Measurements from ENCODE around the gene GIMD1. TPM values are rescaled to one million over a fixed set of nuclear protein-coding genes. Genes with fewer than 3 reads are reported as not detected.
"Not testable (repeated sequence)": the region's sequence is repeated elsewhere in the genome, so short reads cannot be mapped to it uniquely, and the experiment has no call there.

Gene GIMD1
- total RNA-seq (not detected), total RNA-seq (0 to 0.06 (median 0) reads per million in 172 experiments)
- not detected for polyA plus RNA-seq (2013, experiment 1 of 2)
- not detected for polyA plus RNA-seq (2013, experiment 2 of 2)

DNA sequence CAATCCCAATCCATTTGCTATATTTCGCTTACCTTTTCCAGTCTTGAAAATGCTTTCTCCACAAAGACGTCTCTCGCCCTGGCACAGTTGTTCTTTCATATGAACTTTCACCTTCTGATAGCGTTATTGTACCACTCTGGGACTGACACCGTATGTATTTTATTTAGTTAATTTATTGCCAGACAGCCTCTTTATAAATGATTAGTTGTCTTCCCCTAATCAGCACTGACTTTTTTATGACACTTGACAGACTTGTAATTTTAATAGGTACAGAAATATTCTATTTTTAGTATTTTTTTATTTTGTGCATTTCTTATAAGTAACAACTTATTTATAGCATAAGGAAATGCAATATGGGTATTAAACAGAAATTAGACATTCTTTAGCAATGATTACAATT lies at the start of gene GIMD1:
Gene GIMD1 (minus strand): TSS at position 101 of the 400 bp plus-strand sequence. CDS start 1,343 bp downstream, outside the sequence.
- Mint-ChIP-seq H3K36me3 (ENCODE audit: low read depth) (no peaks in the 10 kb centered on the region), H3K27ac (no peak within 1 kb of the TSS), H3K4me1 (ENCODE audit: low read depth) (no peaks in the 10 kb centered on the region), H3K9me3 (no peaks in the 10 kb centered on the region), H3K4me3 (no peak within 1 kb of the TSS), H3K27me3 (peaks cover 28% of the 10 kb centered on the region)
- intact Hi-C loops (cut with DNase I, micrococcal nuclease): no loop called here
- ChIA-PET POLR2A (no interaction called here), CTCF (interaction anchor here (1.1 kb wide), 1 partner anchor 27 kb away, joined by 3 read pairs; no protein-coding TSS in a partner anchor)
- Histone ChIP-seq H3K27me3 (ENCODE audit: control insufficient read depth in 1 of 2, insufficient read depth in 2 of 2, low read length in 2 of 2) (peaks cover 3 to 14% of the 10 kb centered on the region in 2 experiments), H3K4me1 (ENCODE audit: insufficient read depth, low read length) (no peaks in the 10 kb centered on the region), H3K9me3 (ENCODE audit: control insufficient read depth in 1 of 2, insufficient read depth in 1 of 2, low read length in 2 of 2) (no peaks in the 10 kb centered on the region), H3K4me3 (ENCODE audit: low read length) (no peak within 1 kb of the TSS), H3K36me3 (ENCODE audit: insufficient read depth, low read length) (no peaks in the 10 kb centered on the region), H3K27ac (ENCODE audit: low read depth in 1 of 2, low read length in 2 of 2) (no peak within 1 kb of the TSS)
- TF ChIP-seq CTCF (IDR thresholded peaks at IDR 0.05): no peak
- DNase-seq (no peak), ATAC-seq (ENCODE audit: poor library complexity) (no peak)

DNA sequence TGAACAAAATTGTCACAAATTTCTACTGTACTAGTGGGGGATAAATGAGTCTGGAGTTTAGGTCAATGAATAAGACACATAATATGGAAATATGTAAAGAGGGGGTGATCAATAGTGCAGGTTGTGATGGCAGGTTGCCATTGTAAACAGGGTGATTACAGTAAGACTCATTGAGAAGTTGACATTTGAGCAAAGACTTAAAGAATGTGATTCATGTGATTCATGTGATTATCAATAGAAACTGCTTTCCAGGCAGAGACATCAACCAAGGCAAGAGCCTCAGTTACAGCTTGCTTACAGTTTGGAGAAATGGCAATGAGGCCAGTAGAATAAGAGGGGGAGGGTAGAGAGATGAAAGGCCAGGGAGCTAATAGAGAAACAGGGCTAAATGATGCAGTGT lies 45.8 kb upstream of the GIMD1 start:
- Histone ChIP-seq H3K27ac (ENCODE audit: low read depth in 1 of 2, low read length in 2 of 2) (no peak overlapping the region), H3K9me3 (ENCODE audit: control insufficient read depth in 1 of 2, insufficient read depth in 1 of 2, low read length in 2 of 2) (no peaks in the 10 kb centered on the region), H3K4me3 (ENCODE audit: low read length) (no peak overlapping the region), H3K4me1 (ENCODE audit: insufficient read depth, low read length) (no peaks in the 10 kb centered on the region), H3K27me3 (ENCODE audit: control insufficient read depth in 1 of 2, insufficient read depth in 2 of 2, low read length in 2 of 2) (no peaks in the 10 kb centered on the region), H3K36me3 (ENCODE audit: insufficient read depth, low read length) (no peaks in the 10 kb centered on the region)
- ATAC-seq (ENCODE audit: poor library complexity) (no peak), DNase-seq (no peak)
- H3K36me3 Mint-ChIP-seq (ENCODE audit: low read depth): no peaks in the 10 kb centered on the region
- H3K9me3 Mint-ChIP-seq: no peaks in the 10 kb centered on the region
- intact Hi-C loops (cut with DNase I, micrococcal nuclease): no loop called here
- no peaks in the 10 kb centered on the region for H3K4me1 Mint-ChIP-seq (ENCODE audit: low read depth)
- no peak overlapping the region for H3K4me3 Mint-ChIP-seq
- no peak for TF ChIP-seq CTCF (IDR thresholded peaks at IDR 0.05)
- H3K27me3 Mint-ChIP-seq: peaks cover 21% of the 10 kb centered on the region
- H3K27ac Mint-ChIP-seq: no peak overlapping the region
- POLR2A ChIA-PET: no interaction called here
- CTCF ChIA-PET: no interaction called here

DNA sequence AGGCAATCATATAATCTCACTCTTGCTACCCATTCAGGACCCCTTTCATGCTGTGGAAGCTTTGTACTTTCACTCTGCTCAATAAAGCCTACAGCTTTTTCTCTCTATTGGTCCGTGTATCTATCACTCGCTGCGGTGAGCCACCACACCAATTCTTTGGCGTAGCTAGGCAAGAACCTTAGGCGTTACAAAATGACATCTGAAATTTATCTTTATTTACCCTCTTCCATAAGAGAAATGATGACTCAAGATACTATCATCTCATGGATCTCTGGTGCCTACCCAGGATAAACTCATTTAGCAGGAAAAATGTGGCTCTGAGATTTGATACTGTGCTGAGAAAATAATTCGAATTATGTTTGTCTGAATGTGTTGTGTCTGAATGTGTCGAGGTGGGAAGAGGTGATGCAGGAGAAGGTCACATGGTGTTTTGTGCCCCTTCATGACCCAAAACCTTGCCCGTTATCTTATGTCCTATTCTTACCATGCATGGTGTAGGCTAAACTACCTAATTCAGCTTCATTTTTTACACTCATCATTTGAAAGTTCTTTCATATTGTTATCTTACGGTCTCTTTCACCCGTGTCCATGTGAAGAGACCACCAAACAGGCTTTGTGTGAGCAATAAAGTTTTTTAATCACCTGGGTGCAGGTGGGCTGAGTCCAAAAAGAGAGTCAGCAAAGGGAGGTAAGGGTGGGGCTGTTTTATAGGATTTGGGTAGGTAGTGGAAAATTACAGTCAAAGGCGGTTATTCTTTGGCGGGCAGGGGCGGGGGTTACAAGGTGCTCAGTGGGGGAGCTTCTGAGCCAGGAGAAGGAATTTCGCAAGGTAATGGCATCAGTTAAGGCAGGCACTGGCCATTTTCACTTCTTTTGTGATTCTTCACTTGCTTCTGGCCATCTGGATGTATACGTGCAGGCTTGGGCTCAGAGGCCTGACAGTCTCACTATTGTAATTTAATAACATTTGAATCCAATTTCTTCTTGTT lies 41.6 kb upstream of the GIMD1 start:
- H3K36me3 Mint-ChIP-seq (ENCODE audit: low read depth): no peaks in the 10 kb centered on the region
- Histone ChIP-seq H3K27me3 (ENCODE audit: control insufficient read depth in 1 of 2, insufficient read depth in 2 of 2, low read length in 2 of 2) (no peaks in the 10 kb centered on the region), H3K9me3 (ENCODE audit: control insufficient read depth in 1 of 2, insufficient read depth in 1 of 2, low read length in 2 of 2) (no peaks in the 10 kb centered on the region), H3K36me3 (ENCODE audit: insufficient read depth, low read length) (no peaks in the 10 kb centered on the region), H3K4me1 (ENCODE audit: insufficient read depth, low read length) (no peaks in the 10 kb centered on the region), H3K27ac (ENCODE audit: low read depth in 1 of 2, low read length in 2 of 2) (no peak overlapping the region), H3K4me3 (ENCODE audit: low read length) (no peak overlapping the region)
- H3K9me3 Mint-ChIP-seq: peaks cover 9% of the 10 kb centered on the region
- H3K4me1 Mint-ChIP-seq (ENCODE audit: low read depth): no peaks in the 10 kb centered on the region
- intact Hi-C loops (cut with DNase I, micrococcal nuclease): no loop called here
- DNase-seq (no peak), ATAC-seq (ENCODE audit: poor library complexity) (no peak)
- peaks cover 12% of the 10 kb centered on the region for H3K27me3 Mint-ChIP-seq
- no peak overlapping the region for H3K4me3 Mint-ChIP-seq
- POLR2A ChIA-PET: no interaction called here
- no peak for TF ChIP-seq CTCF (IDR thresholded peaks at IDR 0.05)
- CTCF ChIA-PET: no interaction called here
- no peak overlapping the region for H3K27ac Mint-ChIP-seq

GRCh38 chr4:106408004-106408403 lies 39.4 kb upstream of the GIMD1 start:
- not testable (repeated sequence) for H3K9me3 Mint-ChIP-seq; H3K36me3 ChIP-seq (ENCODE audit: insufficient read depth, low read length)

More at GRCh38 chr4:106408004-106408403, 39.4 kb upstream of the GIMD1 start:
- H3K27ac Mint-ChIP-seq; POLR2A ChIA-PET; ATAC-seq (ENCODE audit: poor library complexity); DNase-seq; H3K4me1 Mint-ChIP-seq (ENCODE audit: low read depth); H3K27ac ChIP-seq (ENCODE audit: low read depth in 1 of 2, low read length in 2 of 2); H3K4me1 ChIP-seq (ENCODE audit: insufficient read depth, low read length); H3K4me3 Mint-ChIP-seq; CTCF ChIA-PET; H3K36me3 Mint-ChIP-seq (ENCODE audit: low read depth); intact Hi-C loops (cut with DNase I, micrococcal nuclease); H3K9me3 ChIP-seq (ENCODE audit: control insufficient read depth in 1 of 2, insufficient read depth in 1 of 2, low read length in 2 of 2); H3K27me3 ChIP-seq (ENCODE audit: control insufficient read depth in 1 of 2, insufficient read depth in 2 of 2, low read length in 2 of 2); H3K4me3 ChIP-seq (ENCODE audit: low read length): not testable (repeated sequence)
- peaks cover 12% of the 10 kb centered on the region for H3K27me3 Mint-ChIP-seq
